Lung (tissue), 12 donors: Measurements from ENCODE around the gene CDH6. TPM values are rescaled to one million over a fixed set of nuclear protein-coding genes. Genes with fewer than 3 reads are reported as not detected.
A peak's percentile ranks its signal among the peaks of the same experiment; 100 is the strongest.

Experiments
- ATAC-seq: fragments of 200-7000 bp; cut with Tn5 transposase; one replicate; pipeline ENCODE4 v1.9.1; 2020; ENCODE audit warnings: moderate number of reproducible peaks; ENCODE audit not compliant: insufficient read depth, low FRiP score
- DNase-seq, 3 donors: peaks; one replicate each; pipeline ENCODE4 v3.0.0-alpha.2; 2013 to 2017
- H3K27ac ChIP-seq, 2 donors: one replicate each; pipeline ENCODE4 v1.5.1; 2013; ENCODE audit warnings: mild to moderate bottlenecking in 2 of 2, moderate library complexity in 2 of 2, control low read depth in 1 of 2, inconsistent platforms in 1 of 2, low read depth in 1 of 2, low read length in 1 of 2
- H3K27me3 ChIP-seq, 3 donors: one replicate each; pipeline ENCODE4 v1.5.1; 2013; ENCODE audit warnings: low read length in 2 of 3; ENCODE audit not compliant: control insufficient read depth in 3 of 3, insufficient read depth in 3 of 3
- H3K36me3 ChIP-seq, 4 donors: one replicate each; pipeline ENCODE4 v1.5.1; 2013; ENCODE audit warnings: low read length in 4 of 4, mild to moderate bottlenecking in 1 of 4, moderate library complexity in 1 of 4; ENCODE audit not compliant: control insufficient read depth in 4 of 4, insufficient read depth in 4 of 4
- H3K4me1 ChIP-seq, 5 donors: one replicate each; pipeline ENCODE4 v1.5.1; 2013; ENCODE audit warnings: low read length in 5 of 5, mild to moderate bottlenecking in 2 of 5, moderate library complexity in 1 of 5; ENCODE audit not compliant: control insufficient read depth in 5 of 5, insufficient read depth in 5 of 5
- H3K4me3 ChIP-seq: one replicate; pipeline ENCODE4 v1.5.1; 2013; ENCODE audit warnings: mild to moderate bottlenecking, control low read depth, moderate library complexity
- H3K9ac ChIP-seq, 2 donors: one replicate each; pipeline ENCODE4 v1.5.1; 2013; ENCODE audit warnings: low read length in 2 of 2, control low read depth in 1 of 2; ENCODE audit not compliant: insufficient read depth in 1 of 2
- H3K9me3 ChIP-seq, 4 donors: one replicate each; pipeline ENCODE4 v1.5.1; 2013; ENCODE audit warnings: low read length in 3 of 4, mild to moderate bottlenecking in 1 of 4, moderate library complexity in 1 of 4; ENCODE audit not compliant: control insufficient read depth in 4 of 4, insufficient read depth in 3 of 4
- WGBS, 2 donors: extraction: QIAGEN DNeasy Blood & Tissue Kit; methylation state at CpG; one replicate each; pipeline ENCODE4 v1.1.7; 2013; 5-methylcytosine and 5-hydroxymethylcytosine counted together
- polyA plus RNA-seq, 2 donors: library from polyadenylated mRNA; stranded (reverse); fragments of 200-250 nt; gene quantifications; one replicate each; pipeline ENCODE4 v1.2.1, GENCODE V29; 2013
- total RNA-seq, 2 donors: library from RNA; depleted of rRNA in 1 of 2; stranded (reverse); fragments of >200 nt in 1 of 2; gene quantifications; one replicate each; pipeline ENCODE4 v1.2.1, GENCODE V29; 2014 to 2021
- TF ChIP-seq, protein P1 (sequence below): IDR thresholded peaks from 2 replicates; pipeline ENCODE4 v1.5.1; 2012; ENCODE audit warnings: mild to moderate bottlenecking; ENCODE audit errors: control extremely low read depth, extremely low read depth
- donor health status: control.
- donor health status: control.
- donor health status: Bipolar disorder and iron deficiency.
- donor health status: healthy.
- donor health status: DM: yes; HTN: yes; CAD: no.

CDH6 gene
- total and polyA plus RNA-seq, 4 donors, result 2.0 to 20.8 (median 2.6) TPM

DNA sequence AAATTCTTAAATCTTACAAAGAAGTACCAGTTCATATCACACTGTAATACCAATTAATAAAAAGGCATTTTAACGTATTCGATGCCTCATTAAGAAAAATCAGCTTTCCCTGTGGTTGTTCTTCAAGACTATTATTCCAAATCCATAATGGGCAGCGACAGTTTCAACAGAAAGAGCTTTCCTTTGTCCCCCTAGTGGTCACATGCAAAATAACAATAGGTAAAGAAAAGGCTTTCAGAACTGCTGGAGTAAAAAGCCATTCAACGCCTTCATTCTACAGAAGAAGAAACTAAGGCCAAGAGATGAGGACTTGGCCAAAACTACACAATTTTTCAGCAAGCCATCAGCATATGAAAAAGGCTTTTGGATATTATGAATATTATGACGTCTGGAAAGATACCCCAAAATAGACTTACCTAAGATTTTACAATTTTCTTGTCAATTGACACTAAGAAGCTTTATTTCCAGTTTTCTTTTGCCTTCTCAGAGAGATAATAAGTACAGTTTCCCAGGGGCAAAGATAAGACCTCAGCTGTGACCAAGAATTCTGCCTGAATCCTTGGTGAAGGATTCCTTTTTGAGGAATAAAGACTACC, 6.7 kb upstream of the CDH6 start:
- no peak overlapping the region for H3K4me3 ChIP-seq
- DNase-seq, result peak in 2 of 3 donors; percentile 55 to 66
- H3K36me3 ChIP-seq, result no peaks in the 10 kb centered on the region
- peaks cover 0 to 8% (median 1%) of the 10 kb centered on the region in 3 donors for H3K27me3 ChIP-seq
- no peaks in the 10 kb centered on the region for H3K4me1 ChIP-seq
- no peak overlapping the region for H3K9ac ChIP-seq
- no peak overlapping the region for H3K27ac ChIP-seq
- no peak for ATAC-seq
- no peaks in the 10 kb centered on the region for H3K9me3 ChIP-seq
- TF ChIP-seq, protein P1, sequence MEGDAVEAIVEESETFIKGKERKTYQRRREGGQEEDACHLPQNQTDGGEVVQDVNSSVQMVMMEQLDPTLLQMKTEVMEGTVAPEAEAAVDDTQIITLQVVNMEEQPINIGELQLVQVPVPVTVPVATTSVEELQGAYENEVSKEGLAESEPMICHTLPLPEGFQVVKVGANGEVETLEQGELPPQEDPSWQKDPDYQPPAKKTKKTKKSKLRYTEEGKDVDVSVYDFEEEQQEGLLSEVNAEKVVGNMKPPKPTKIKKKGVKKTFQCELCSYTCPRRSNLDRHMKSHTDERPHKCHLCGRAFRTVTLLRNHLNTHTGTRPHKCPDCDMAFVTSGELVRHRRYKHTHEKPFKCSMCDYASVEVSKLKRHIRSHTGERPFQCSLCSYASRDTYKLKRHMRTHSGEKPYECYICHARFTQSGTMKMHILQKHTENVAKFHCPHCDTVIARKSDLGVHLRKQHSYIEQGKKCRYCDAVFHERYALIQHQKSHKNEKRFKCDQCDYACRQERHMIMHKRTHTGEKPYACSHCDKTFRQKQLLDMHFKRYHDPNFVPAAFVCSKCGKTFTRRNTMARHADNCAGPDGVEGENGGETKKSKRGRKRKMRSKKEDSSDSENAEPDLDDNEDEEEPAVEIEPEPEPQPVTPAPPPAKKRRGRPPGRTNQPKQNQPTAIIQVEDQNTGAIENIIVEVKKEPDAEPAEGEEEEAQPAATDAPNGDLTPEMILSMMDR, result peak; percentile 18
- 25 to 28% methylated on average over 5 of the region's 5 CpGs for WGBS, 2 donors

GRCh38 chr5:31187591-31187990, 5.9 kb upstream of the CDH6 start:
- no peaks in the 10 kb centered on the region for H3K36me3 ChIP-seq
- no peak overlapping the region for H3K27ac ChIP-seq
- DNase-seq (no peak), ATAC-seq (no peak)
- H3K27me3 ChIP-seq, result peaks cover 0 to 14% (median 5%) of the 10 kb centered on the region in 3 donors
- TF ChIP-seq, protein P1, result no peak
- no peak overlapping the region for H3K4me3 ChIP-seq
- H3K9ac ChIP-seq, result no peak overlapping the region
- 79 to 81% methylated on average over 7 of the region's 7 CpGs for WGBS, 2 donors
- H3K9me3 ChIP-seq, result no peaks in the 10 kb centered on the region
- no peaks in the 10 kb centered on the region for H3K4me1 ChIP-seq

GRCh38 chr5:31192442-31192841, 1.0 kb upstream of the CDH6 start:
- peaks cover 0 to 15% (median 0%) of the 10 kb centered on the region in 5 donors for H3K4me1 ChIP-seq
- H3K27ac ChIP-seq, result no peak overlapping the region
- DNase-seq (no peak), ATAC-seq (no peak)
- no peak overlapping the region for H3K9ac ChIP-seq
- TF ChIP-seq, protein P1, result no peak
- 83 to 93% methylated on average over 1 of the region's 1 CpG for WGBS, 2 donors
- H3K36me3 ChIP-seq, result no peaks in the 10 kb centered on the region
- H3K27me3 ChIP-seq, result peaks cover 0 to 57% (median 32%) of the 10 kb centered on the region in 3 donors
- H3K9me3 ChIP-seq, result no peaks in the 10 kb centered on the region
- H3K4me3 ChIP-seq, result no peak overlapping the region

- WGBS, 2 donors, result 31 to 40% methylated on average over 10 of the region's 10 CpGs
- no peak overlapping the region for H3K27ac ChIP-seq
Observed at GRCh38 chr5:31193116-31193515, 370 bp upstream of the CDH6 start.

More at GRCh38 chr5:31193116-31193515, 370 bp upstream of the CDH6 start:
- H3K9me3 ChIP-seq, result no peaks in the 10 kb centered on the region
- DNase-seq, result no peak
- H3K9ac ChIP-seq, result no peak overlapping the region
- TF ChIP-seq, protein P1, result no peak
- peaks cover 0 to 15% (median 0%) of the 10 kb centered on the region in 5 donors for H3K4me1 ChIP-seq
- no peak overlapping the region for H3K4me3 ChIP-seq
- ATAC-seq, result no peak
- H3K27me3 ChIP-seq, result peaks cover 0 to 57% (median 32%) of the 10 kb centered on the region in 3 donors
- H3K36me3 ChIP-seq, result no peaks in the 10 kb centered on the region
